Thoracic aorta (tissue), 2 donors: Measurements from ENCODE around the gene MYOD1. TPM values are rescaled to one million over a fixed set of nuclear protein-coding genes. Genes with fewer than 3 reads are reported as not detected.

ENCODE experiments used
- ATAC-seq: fragments of 150-250 bp; one replicate; pipeline ENCODE4 v1.8.0; 2017; ENCODE audit warnings: low read depth; ENCODE audit not compliant: insufficient number of reproducible peaks, low FRiP score
- DNase-seq: peaks from one replicate; pipeline ENCODE4 v3.0.0-alpha.2; 2020; ENCODE audit warnings: low spot score
- H3K27ac ChIP-seq, 2 donors: fragments of 200-600 bp; sonication (generic); 1 replicate in 1 of 2; 2 replicates in 1 of 2; pipeline ENCODE4 v1.5.1; 2016; ENCODE audit warnings: mild to moderate bottlenecking in 2 of 2, moderate library complexity in 2 of 2
- H3K27me3 ChIP-seq: fragments of 200-600 bp; sonication (generic); replicated peaks from 2 replicates; pipeline ENCODE4 v1.6.0; 2016; ENCODE audit warnings: mild to moderate bottlenecking; ENCODE audit not compliant: insufficient read depth
- H3K36me3 ChIP-seq: fragments of 200-600 bp; sonication (generic); one replicate; pipeline ENCODE4 v1.5.1; 2016
- H3K4me1 ChIP-seq, 2 donors: fragments of 200-600 bp; sonication (generic); 1 replicate in 1 of 2; 2 replicates in 1 of 2; pipeline versions ENCODE4 v1.5.1 to v1.6.0; 2016; ENCODE audit warnings: low read depth in 2 of 2, mild to moderate bottlenecking in 1 of 2; ENCODE audit not compliant: control insufficient read depth in 1 of 2
- H3K4me3 ChIP-seq: fragments of 200-600 bp; sonication (generic); 2 replicates; pipeline ENCODE4 v1.5.1; 2016; ENCODE audit warnings: mild to moderate bottlenecking
- H3K9me3 ChIP-seq: fragments of 200-600 bp; sonication (generic); 2 replicates; pipeline ENCODE4 v1.5.1; 2016
- CTCF ChIP-seq: fragments of 200-600 bp; sonication (generic); IDR thresholded peaks from one replicate; pipeline ENCODE4 v1.5.1; 2019; ENCODE audit warnings: antibody characterized with exemption
- total RNA-seq, 2 donors: library from RNA; depleted of rRNA; stranded (reverse); fragments of >200 nt; gene quantifications; one replicate each; pipeline versions ENCODE4 v1.1.0 to v1.2.3, GENCODE V29; 2016

Gene MYOD1
- total RNA-seq, 2 donors from 2014 or later: not detected

GRCh38 chr11:17691976-17692375 lies 27.4 kb upstream of the MYOD1 start:
- Histone ChIP-seq H3K4me1 (no peaks in the 10 kb centered on the region), H3K27me3 (no peaks in the 10 kb centered on the region), H3K9me3 (no peaks in the 10 kb centered on the region), H3K36me3 (no peaks in the 10 kb centered on the region), H3K4me3 (no peak overlapping the region), H3K27ac (no peak overlapping the region)
- no peak for TF ChIP-seq CTCF
- DNase-seq (no peak), ATAC-seq (no peak)

DNA sequence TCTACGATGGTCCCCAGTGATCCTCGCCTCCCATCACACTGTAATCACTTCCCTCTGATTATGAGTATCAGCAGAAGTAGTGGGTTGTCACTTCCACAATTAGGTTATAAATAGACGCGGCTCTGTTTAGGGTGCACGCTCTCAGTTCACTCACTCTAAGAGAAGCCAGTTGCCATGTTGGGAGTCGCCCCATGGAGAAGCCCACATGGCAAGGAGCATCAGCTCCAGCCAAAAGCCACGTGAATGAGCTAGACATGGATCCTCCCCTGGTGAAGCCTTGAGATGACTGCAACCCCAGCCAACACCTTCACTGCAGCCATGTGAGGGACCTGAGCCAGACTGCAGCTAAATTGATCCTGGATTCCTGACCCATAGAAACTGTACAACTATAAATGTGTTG lies 26.4 kb upstream of the MYOD1 start:
- Histone ChIP-seq H3K4me3 (no peak overlapping the region), H3K27ac (no peak overlapping the region), H3K27me3 (no peaks in the 10 kb centered on the region), H3K4me1 (no peaks in the 10 kb centered on the region), H3K9me3 (no peaks in the 10 kb centered on the region), H3K36me3 (no peaks in the 10 kb centered on the region)
- no peak for TF ChIP-seq CTCF
- ATAC-seq (no peak), DNase-seq (no peak)

GRCh38 chr11:17693531-17693930 lies 25.8 kb upstream of the MYOD1 start:
- Histone ChIP-seq H3K9me3 (no peaks in the 10 kb centered on the region), H3K36me3 (no peaks in the 10 kb centered on the region), H3K27ac (no peak overlapping the region), H3K4me1 (no peaks in the 10 kb centered on the region), H3K4me3 (no peak overlapping the region), H3K27me3 (no peaks in the 10 kb centered on the region)
- no peak for ATAC-seq
- no peak for DNase-seq
- no peak for TF ChIP-seq CTCF

DNA sequence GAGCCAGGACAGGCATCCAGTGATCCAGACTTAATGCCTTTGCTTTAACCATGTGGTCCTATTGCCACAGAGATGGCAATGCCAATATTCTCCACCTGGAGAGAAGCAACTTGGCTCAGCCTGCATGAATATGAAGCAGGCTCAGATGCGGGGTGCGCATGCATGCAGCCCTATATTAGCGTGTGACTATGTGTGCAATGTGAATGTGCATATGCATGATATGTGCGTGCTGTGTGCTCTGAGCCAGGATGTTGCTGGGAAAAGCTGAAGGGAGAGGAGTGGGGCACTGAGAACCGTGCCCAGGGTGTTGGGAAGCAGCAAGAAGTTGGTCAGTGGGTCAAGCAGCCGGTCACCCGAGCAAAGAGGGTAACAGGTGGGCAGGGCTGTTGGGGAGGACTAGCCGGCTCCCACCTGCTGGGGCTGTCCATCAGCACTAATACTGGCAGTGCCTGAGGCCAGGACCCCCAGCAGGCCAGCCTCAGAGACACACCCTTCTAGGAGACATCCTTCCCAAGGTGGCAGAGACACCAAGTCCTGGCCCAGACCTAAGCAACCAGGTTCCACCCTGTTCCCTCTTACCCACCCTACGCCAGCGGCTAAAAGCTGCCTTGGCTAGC lies 24.8 kb upstream of the MYOD1 start:
- H3K4me1 ChIP-seq: no peaks in the 10 kb centered on the region
- H3K4me3 ChIP-seq: no peak overlapping the region
- H3K27me3 ChIP-seq: no peaks in the 10 kb centered on the region
- no peak for TF ChIP-seq CTCF
- no peak for ATAC-seq
- no peak overlapping the region for H3K27ac ChIP-seq
- no peak for DNase-seq
- H3K36me3 ChIP-seq: no peaks in the 10 kb centered on the region
- no peaks in the 10 kb centered on the region for H3K9me3 ChIP-seq

- Histone ChIP-seq H3K4me3 (no peak overlapping the region), H3K36me3 (no peaks in the 10 kb centered on the region), H3K4me1 (no peaks in the 10 kb centered on the region), H3K27me3 (no peaks in the 10 kb centered on the region), H3K27ac (no peak overlapping the region), H3K9me3 (no peaks in the 10 kb centered on the region)
- DNase-seq (no peak), ATAC-seq (no peak)
- TF ChIP-seq CTCF: no peak
These were observed 23.6 kb upstream of the MYOD1 start for GRCh38 chr11:17695454-17696441.
